Measurements from ENCODE around the gene KLK11. TPM values are rescaled to one million over a fixed set of nuclear protein-coding genes. Genes with fewer than 3 reads are reported as not detected.

Gene KLK11
- total and polyA plus RNA-seq, 10 of the 15 experiments (the other 5 are each of a cell fraction or from before 2014, with no cell fraction given), result not detected

DNA sequence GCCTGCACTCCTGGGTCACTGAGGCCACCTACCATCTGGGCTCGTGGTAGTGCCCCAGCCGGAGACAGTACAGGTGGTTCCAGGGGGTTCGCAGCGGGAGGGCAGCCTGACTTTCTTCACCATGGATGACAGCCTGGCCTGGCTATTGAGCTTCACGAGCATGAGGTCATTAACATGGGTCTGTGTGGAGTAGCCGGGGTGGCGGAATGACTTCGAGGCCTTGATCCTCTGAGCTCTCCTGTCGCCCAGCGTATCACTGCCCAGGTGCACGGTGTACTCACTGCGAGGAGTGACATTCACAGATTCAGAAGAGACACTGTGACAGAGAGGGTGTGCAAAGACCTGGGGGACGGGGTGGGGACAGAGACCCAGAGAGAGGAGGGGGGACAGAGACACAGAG lies 46.2 kb downstream of the KLK11 start:
- Histone ChIP-seq H3K4me2 (ENCODE audit: control insufficient read depth, insufficient read depth) (no peak overlapping the region), H3K27ac (ENCODE audit: control insufficient read depth, insufficient read depth) (no peak overlapping the region), H4K20me1 (ENCODE audit: control insufficient read depth, insufficient read depth) (no peaks in the 10 kb centered on the region), H3K27me3 (replicated peaks in 1 of 2; ENCODE audit: control insufficient read depth in 2 of 2, insufficient read depth in 2 of 2, low read length in 1 of 2) (no peaks in the 10 kb centered on the region; a peak in 1 of 4 replicates), H3K4me3 (no peak overlapping the region), H3K9me3 (replicated peaks; ENCODE audit: control insufficient read depth, insufficient read depth, low read length) (no peaks in the 10 kb centered on the region), H3K4me1 (ENCODE audit: control insufficient read depth, insufficient read depth, low read length) (no peaks in the 10 kb centered on the region), H2AFZ (ENCODE audit: control insufficient read depth, low read depth, low read length) (no peak overlapping the region), H3K9ac (ENCODE audit: control insufficient read depth, insufficient read depth, low read length) (no peak overlapping the region), H3K79me2 (ENCODE audit: control insufficient read depth, insufficient read depth, low read length) (no peaks in the 10 kb centered on the region), H3K36me3 (ENCODE audit: control insufficient read depth in 2 of 2, insufficient read depth in 2 of 2, low read length in 1 of 2) (no peaks in the 10 kb centered on the region)
- POLR2A ChIA-PET, result no interaction called here
- FAIRE-seq (no peak), DNase-seq (ENCODE audit: low read depth, low spot score) (no peak), ATAC-seq (no peak)
- SMC1A ChIA-PET (ENCODE audit: uncharacterized antibody, unreplicated experiment), result no interaction called here
- RAD21 ChIA-PET (ENCODE audit: unreplicated experiment), result no interaction called here
- in situ Hi-C loops (cut with MboI), result no loop called here
- no TSS peak for BruUV-seq (replicated peaks)
- intact Hi-C loops (cut with micrococcal nuclease; ENCODE audit: unreplicated experiment), result no loop called here
- CTCF ChIA-PET, result interaction anchor here (1.0 kb wide), 1 partner anchor 42 kb away, joined by 3 read pairs; no protein-coding TSS in a partner anchor
- 31% methylated on average over 12 of the region's 13 CpGs for WGBS (ENCODE audit: insufficient coverage, insufficient replicate concordance, low lambda C conversion rate, missing lambda C conversion rate)
- TF ChIP-seq KAT2A (conservative IDR thresholded peaks at IDR 0.05; ENCODE audit: control insufficient read depth, low read depth, low read length) (no peak), TCF3 (IDR thresholded peaks at IDR 0.05; ENCODE audit: borderline replicate concordance, insufficient read depth, low read depth, low read length) (no peak), FOS (IDR thresholded peaks at IDR 0.05; ENCODE audit: borderline replicate concordance, extremely low read depth, insufficient read length) (no peak), SIX5 (IDR thresholded peaks at IDR 0.05; ENCODE audit: low read depth, low read length, severe bottlenecking) (no peak), SREBF2 (IDR thresholded peaks at IDR 0.05; ENCODE audit: low read length) (no peak), CHD4 (IDR thresholded peaks at IDR 0.05) (no peak), IKZF2 (IDR thresholded peaks at IDR 0.05) (no peak), CBX3 (IDR thresholded peaks at IDR 0.05; ENCODE audit: borderline replicate concordance, low read depth) (no peak), STAT1 (conservative IDR thresholded peaks at IDR 0.05) (no peak), EGR1 (IDR thresholded peaks at IDR 0.05; ENCODE audit: borderline replicate concordance in 1 of 2, low read depth in 2 of 2, low read length in 2 of 2) (no peak), YY1 (IDR thresholded peaks at IDR 0.05; ENCODE audit: low read depth, low read length) (no peak), TARDBP (IDR thresholded peaks at IDR 0.05; ENCODE audit: borderline replicate concordance) (no peak), ESRRA (IDR thresholded peaks at IDR 0.05; ENCODE audit: low read length) (no peak), NR2C2 (IDR thresholded peaks at IDR 0.05; ENCODE audit: borderline replicate concordance, control insufficient read depth, insufficient read length, low read depth) (no peak), MEF2A (IDR thresholded peaks at IDR 0.05; ENCODE audit: insufficient read depth, low read depth, low read length) (no peak)
- TF ChIP-seq, protein P1, sequence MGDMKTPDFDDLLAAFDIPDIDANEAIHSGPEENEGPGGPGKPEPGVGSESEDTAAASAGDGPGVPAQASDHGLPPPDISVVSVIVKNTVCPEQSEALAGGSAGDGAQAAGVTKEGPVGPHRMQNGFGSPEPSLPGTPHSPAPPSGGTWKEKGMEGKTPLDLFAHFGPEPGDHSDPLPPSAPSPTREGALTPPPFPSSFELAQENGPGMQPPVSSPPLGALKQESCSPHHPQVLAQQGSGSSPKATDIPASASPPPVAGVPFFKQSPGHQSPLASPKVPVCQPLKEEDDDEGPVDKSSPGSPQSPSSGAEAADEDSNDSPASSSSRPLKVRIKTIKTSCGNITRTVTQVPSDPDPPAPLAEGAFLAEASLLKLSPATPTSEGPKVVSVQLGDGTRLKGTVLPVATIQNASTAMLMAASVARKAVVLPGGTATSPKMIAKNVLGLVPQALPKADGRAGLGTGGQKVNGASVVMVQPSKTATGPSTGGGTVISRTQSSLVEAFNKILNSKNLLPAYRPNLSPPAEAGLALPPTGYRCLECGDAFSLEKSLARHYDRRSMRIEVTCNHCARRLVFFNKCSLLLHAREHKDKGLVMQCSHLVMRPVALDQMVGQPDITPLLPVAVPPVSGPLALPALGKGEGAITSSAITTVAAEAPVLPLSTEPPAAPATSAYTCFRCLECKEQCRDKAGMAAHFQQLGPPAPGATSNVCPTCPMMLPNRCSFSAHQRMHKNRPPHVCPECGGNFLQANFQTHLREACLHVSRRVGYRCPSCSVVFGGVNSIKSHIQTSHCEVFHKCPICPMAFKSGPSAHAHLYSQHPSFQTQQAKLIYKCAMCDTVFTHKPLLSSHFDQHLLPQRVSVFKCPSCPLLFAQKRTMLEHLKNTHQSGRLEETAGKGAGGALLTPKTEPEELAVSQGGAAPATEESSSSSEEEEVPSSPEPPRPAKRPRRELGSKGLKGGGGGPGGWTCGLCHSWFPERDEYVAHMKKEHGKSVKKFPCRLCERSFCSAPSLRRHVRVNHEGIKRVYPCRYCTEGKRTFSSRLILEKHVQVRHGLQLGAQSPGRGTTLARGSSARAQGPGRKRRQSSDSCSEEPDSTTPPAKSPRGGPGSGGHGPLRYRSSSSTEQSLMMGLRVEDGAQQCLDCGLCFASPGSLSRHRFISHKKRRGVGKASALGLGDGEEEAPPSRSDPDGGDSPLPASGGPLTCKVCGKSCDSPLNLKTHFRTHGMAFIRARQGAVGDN (IDR thresholded peaks at IDR 0.05), result no peak
- TF ChIP-seq, protein P2, sequence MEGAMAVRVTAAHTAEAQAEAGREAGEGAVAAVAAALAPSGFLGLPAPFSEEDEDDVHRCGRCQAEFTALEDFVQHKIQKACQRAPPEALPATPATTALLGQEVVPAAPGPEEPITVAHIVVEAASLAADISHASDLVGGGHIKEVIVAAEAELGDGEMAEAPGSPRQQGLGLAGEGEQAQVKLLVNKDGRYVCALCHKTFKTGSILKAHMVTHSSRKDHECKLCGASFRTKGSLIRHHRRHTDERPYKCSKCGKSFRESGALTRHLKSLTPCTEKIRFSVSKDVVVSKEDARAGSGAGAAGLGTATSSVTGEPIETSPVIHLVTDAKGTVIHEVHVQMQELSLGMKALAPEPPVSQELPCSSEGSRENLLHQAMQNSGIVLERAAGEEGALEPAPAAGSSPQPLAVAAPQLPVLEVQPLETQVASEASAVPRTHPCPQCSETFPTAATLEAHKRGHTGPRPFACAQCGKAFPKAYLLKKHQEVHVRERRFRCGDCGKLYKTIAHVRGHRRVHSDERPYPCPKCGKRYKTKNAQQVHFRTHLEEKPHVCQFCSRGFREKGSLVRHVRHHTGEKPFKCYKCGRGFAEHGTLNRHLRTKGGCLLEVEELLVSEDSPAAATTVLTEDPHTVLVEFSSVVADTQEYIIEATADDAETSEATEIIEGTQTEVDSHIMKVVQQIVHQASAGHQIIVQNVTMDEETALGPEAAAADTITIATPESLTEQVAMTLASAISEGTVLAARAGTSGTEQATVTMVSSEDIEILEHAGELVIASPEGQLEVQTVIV (IDR thresholded peaks at IDR 0.05; ENCODE audit: borderline replicate concordance, partially characterized antibody), result no peak
- TF ChIP-seq, protein P3, sequence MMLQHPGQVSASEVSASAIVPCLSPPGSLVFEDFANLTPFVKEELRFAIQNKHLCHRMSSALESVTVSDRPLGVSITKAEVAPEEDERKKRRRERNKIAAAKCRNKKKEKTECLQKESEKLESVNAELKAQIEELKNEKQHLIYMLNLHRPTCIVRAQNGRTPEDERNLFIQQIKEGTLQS (IDR thresholded peaks at IDR 0.05; ENCODE audit: borderline replicate concordance, extremely low read depth, low read depth, low read length), result no peak
